Stomach (tissue), 4 donors: ENCODE data around the gene EPHA7.

ENCODE experiments used
- POLR2A ChIP-seq, 4 donors: fragments of 450-650 bp; IDR thresholded peaks; one replicate each; pipeline ENCODE4 v1.6.1; 2016; ENCODE audit warnings: antibody characterized with exemption in 4 of 4, control low read depth in 2 of 4, mild to moderate bottlenecking in 1 of 4, moderate library complexity in 1 of 4
- TF ChIP-seq, protein P1 (sequence below), 7 experiments: fragments of 450-650 bp in 4 of 7; fragments of 200-600 bp in 3 of 7; sonication (generic) in 3 of 7; IDR thresholded peaks; one replicate each; pipeline ENCODE4 v1.5.1; 2016 to 2019; ENCODE audit warnings: antibody characterized with exemption in 7 of 7, control low read depth in 2 of 7, mild to moderate bottlenecking in 1 of 7

DNA sequence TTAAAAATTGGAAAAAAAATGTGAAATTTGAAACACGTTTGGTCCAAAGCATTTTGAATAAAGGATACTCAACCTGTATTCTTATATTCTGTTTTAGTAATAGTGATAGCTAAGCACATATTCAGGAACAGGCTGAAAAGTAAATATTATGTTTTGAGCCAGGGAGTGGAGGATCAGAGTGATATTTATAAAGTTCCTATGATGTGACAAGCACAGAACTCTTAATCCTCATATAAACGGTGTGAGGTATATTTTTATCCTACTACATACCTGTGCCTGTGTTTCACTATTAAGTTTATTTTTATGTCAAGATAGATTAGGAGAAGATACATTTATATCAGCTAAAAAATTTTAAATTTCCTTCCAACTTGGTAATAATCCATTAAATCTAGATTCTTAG is 225.5 kb downstream of the EPHA7 start:
- TF ChIP-seq, protein P1, sequence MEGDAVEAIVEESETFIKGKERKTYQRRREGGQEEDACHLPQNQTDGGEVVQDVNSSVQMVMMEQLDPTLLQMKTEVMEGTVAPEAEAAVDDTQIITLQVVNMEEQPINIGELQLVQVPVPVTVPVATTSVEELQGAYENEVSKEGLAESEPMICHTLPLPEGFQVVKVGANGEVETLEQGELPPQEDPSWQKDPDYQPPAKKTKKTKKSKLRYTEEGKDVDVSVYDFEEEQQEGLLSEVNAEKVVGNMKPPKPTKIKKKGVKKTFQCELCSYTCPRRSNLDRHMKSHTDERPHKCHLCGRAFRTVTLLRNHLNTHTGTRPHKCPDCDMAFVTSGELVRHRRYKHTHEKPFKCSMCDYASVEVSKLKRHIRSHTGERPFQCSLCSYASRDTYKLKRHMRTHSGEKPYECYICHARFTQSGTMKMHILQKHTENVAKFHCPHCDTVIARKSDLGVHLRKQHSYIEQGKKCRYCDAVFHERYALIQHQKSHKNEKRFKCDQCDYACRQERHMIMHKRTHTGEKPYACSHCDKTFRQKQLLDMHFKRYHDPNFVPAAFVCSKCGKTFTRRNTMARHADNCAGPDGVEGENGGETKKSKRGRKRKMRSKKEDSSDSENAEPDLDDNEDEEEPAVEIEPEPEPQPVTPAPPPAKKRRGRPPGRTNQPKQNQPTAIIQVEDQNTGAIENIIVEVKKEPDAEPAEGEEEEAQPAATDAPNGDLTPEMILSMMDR (IDR thresholded peaks at IDR 0.05): no peak
- TF ChIP-seq POLR2A (IDR thresholded peaks at IDR 0.05): no peak
